CD4-positive, alpha-beta memory T cell (primary cell): ENCODE measurements around the gene TBC1D19. TPM values are rescaled to one million over a fixed set of nuclear protein-coding genes. Genes with fewer than 3 reads are reported as not detected.
"Not testable (repeated sequence)": the region's sequence is repeated elsewhere in the genome, so short reads cannot be mapped to it uniquely, and the experiment has no call there.

Experiments
- CTCF ChIA-PET: fragments of 350-600 bp; sonication (Branson Sonifier 250); formaldehyde crosslinking; loops from one replicate; lab custom pipeline; 2021; ENCODE audit warnings: inconsistent platforms; ENCODE audit not compliant: partially characterized antibody; lab: Charles Lee
- POLR2A ChIA-PET: fragments of 350-600 bp; sonication (Branson Sonifier 250); formaldehyde crosslinking; loops from one replicate; lab custom pipeline; 2021; ENCODE audit not compliant: partially characterized antibody; lab: Charles Lee
- DNase-seq, 5 donors: peaks; one replicate each; pipeline versions ENCODE4 v3.0.0 to v3.0.0-alpha.2; 2020 to 2022; ENCODE audit warnings: mixed read lengths in 1 of 5
- H3K27ac ChIP-seq: one replicate; pipeline ENCODE4 v1.7.0; 2013; ENCODE audit warnings: low read depth, low read length
- H3K27me3 ChIP-seq: 2 replicates; pipeline ENCODE4 v1.7.0; 2013; ENCODE audit warnings: mild to moderate bottlenecking, low read length, moderate library complexity; ENCODE audit not compliant: insufficient read depth
- H3K36me3 ChIP-seq: 2 replicates; pipeline ENCODE4 v1.7.0; 2013; ENCODE audit warnings: mild to moderate bottlenecking, low read length, moderate library complexity; ENCODE audit not compliant: insufficient read depth
- H3K4me1 ChIP-seq: 2 replicates; pipeline ENCODE4 v1.7.0; 2013; ENCODE audit warnings: mild to moderate bottlenecking, low read length, moderate library complexity; ENCODE audit not compliant: insufficient read depth
- H3K4me3 ChIP-seq, 2 donors: one replicate each; pipeline ENCODE4 v1.7.0; 2013; ENCODE audit warnings: low read length in 2 of 2, mild to moderate bottlenecking in 1 of 2
- H3K9me3 ChIP-seq, 2 donors: one replicate each; pipeline ENCODE4 v1.7.0; 2013; ENCODE audit warnings: low read length in 2 of 2, control low read depth in 1 of 2; ENCODE audit not compliant: control insufficient read depth in 1 of 2
- H3K27ac Mint-ChIP-seq, 7 donors: one replicate each; pipeline ENCODE4 v1.8.0; 2020 to 2021; ENCODE audit warnings: mixed read lengths in 7 of 7, mild to moderate bottlenecking in 6 of 7, inconsistent platforms in 3 of 7, moderate library complexity in 3 of 7
- H3K27me3 Mint-ChIP-seq, 2 donors: one replicate each; pipeline ENCODE4 v1.8.0; 2020 to 2021; ENCODE audit warnings: mixed read lengths in 2 of 2
- H3K36me3 Mint-ChIP-seq, 2 donors: one replicate each; pipeline ENCODE4 v1.8.0; 2020 to 2021; ENCODE audit warnings: mixed read lengths in 2 of 2, inconsistent platforms in 1 of 2, mild to moderate bottlenecking in 1 of 2
- H3K4me1 Mint-ChIP-seq, 4 donors: one replicate each; pipeline ENCODE4 v1.8.0; 2020 to 2021; ENCODE audit warnings: mixed read lengths in 4 of 4, mild to moderate bottlenecking in 1 of 4
- H3K4me3 Mint-ChIP-seq, 8 donors: one replicate each; pipeline ENCODE4 v1.8.0; 2020 to 2021; ENCODE audit warnings: mixed read lengths in 8 of 8, mild to moderate bottlenecking in 7 of 8, moderate library complexity in 6 of 8, inconsistent platforms in 3 of 8
- H3K9me3 Mint-ChIP-seq, 8 donors: one replicate each; pipeline ENCODE4 v1.8.0; 2020 to 2021; ENCODE audit warnings: mixed read lengths in 8 of 8, mild to moderate bottlenecking in 5 of 8, inconsistent platforms in 3 of 8, moderate library complexity in 1 of 8
- intact Hi-C: fragments of 100-400 bp; cut with micrococcal nuclease; formaldehyde crosslinking; loops from one replicate; pipeline ENCODE4 v1.15.1; 2023
- polyA plus RNA-seq, 2 donors: library from polyadenylated mRNA; unstranded; fragments of 300-500 nt; fragmentation: Illumina TruSeq; gene quantifications; one replicate each; pipeline ENCODE4 v1.2.3, GENCODE V29; 2021
- total RNA-seq, 2 experiments: library from RNA; stranded (reverse); gene quantifications; one replicate each; pipeline ENCODE4 v1.2.3, GENCODE V29; 2021

Gene TBC1D19
- total and polyA plus RNA-seq, 4 experiments from 2014 or later: 4.3 to 9.5 (median 6.3) TPM

GRCh38 chr4:26626658-26627057 is 42.8 kb downstream of the TBC1D19 start:
- H3K36me3 ChIP-seq, H3K9me3 ChIP-seq, H3K4me3 Mint-ChIP-seq, H3K4me1 ChIP-seq, H3K4me1 Mint-ChIP-seq, H3K27me3 ChIP-seq, H3K27me3 Mint-ChIP-seq, CTCF ChIA-PET, H3K27ac Mint-ChIP-seq, H3K9me3 Mint-ChIP-seq, H3K27ac ChIP-seq, H3K4me3 ChIP-seq, POLR2A ChIA-PET, DNase-seq, intact Hi-C loops: not testable (repeated sequence)
- peaks cover 21 to 46% of the 10 kb centered on the region in 2 donors for H3K36me3 Mint-ChIP-seq

DNA sequence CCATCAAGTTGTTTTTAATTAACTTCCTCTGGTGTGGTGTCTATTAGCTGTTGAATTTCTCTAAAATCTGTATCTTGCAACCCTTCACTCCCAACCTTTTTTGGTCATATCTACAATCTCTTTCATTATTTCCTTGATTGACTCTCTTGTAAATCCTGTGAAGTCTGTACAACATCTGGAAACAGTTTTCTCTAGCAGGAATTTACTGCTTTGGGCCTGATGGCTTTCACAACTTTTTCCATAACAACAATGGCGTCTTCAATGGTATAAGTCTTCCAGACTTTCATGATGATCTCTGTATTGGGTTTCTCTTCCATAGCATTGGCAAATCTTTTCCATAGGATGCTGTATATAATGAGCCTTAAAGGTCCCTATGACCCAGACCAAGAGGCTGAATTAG is 49.0 kb downstream of the TBC1D19 start:
- Mint-ChIP-seq H3K4me3 (no peak overlapping the region), H3K9me3 (peaks cover 0 to 6% (median 0%) of the 10 kb centered on the region in 8 donors), H3K27ac (no peak overlapping the region), H3K4me1 (no peaks in the 10 kb centered on the region), H3K27me3 (no peaks in the 10 kb centered on the region), H3K36me3 (peaks cover 34 to 50% of the 10 kb centered on the region in 2 donors)
- peaks cover 3% of the 10 kb centered on the region for H3K36me3 ChIP-seq
- no peak overlapping the region for H3K4me3 ChIP-seq
- H3K9me3 ChIP-seq: no peaks in the 10 kb centered on the region
- no peaks in the 10 kb centered on the region for H3K4me1 ChIP-seq
- no peaks in the 10 kb centered on the region for H3K27me3 ChIP-seq
- DNase-seq: no peak
- POLR2A ChIA-PET: no interaction called here
- CTCF ChIA-PET: no interaction called here
- H3K27ac ChIP-seq: no peak overlapping the region
- intact Hi-C loops: no loop called here

GRCh38 chr4:26634237-26634636 is 50.4 kb downstream of the TBC1D19 start:
- DNase-seq: no peak
- Histone ChIP-seq H3K4me1 (no peaks in the 10 kb centered on the region), H3K27ac (no peak overlapping the region), H3K27me3 (no peaks in the 10 kb centered on the region), H3K9me3 (no peaks in the 10 kb centered on the region), H3K36me3 (peaks cover 4% of the 10 kb centered on the region), H3K4me3 (no peak overlapping the region)
- no peaks in the 10 kb centered on the region for H3K27me3 Mint-ChIP-seq
- POLR2A ChIA-PET: no interaction called here
- H3K9me3 Mint-ChIP-seq: no peaks in the 10 kb centered on the region
- CTCF ChIA-PET: no interaction called here
- intact Hi-C loops: no loop called here
- no peak overlapping the region for H3K4me3 Mint-ChIP-seq
- no peaks in the 10 kb centered on the region for H3K4me1 Mint-ChIP-seq
- peaks cover 32 to 50% of the 10 kb centered on the region in 2 donors for H3K36me3 Mint-ChIP-seq
- H3K27ac Mint-ChIP-seq: no peak overlapping the region

DNA sequence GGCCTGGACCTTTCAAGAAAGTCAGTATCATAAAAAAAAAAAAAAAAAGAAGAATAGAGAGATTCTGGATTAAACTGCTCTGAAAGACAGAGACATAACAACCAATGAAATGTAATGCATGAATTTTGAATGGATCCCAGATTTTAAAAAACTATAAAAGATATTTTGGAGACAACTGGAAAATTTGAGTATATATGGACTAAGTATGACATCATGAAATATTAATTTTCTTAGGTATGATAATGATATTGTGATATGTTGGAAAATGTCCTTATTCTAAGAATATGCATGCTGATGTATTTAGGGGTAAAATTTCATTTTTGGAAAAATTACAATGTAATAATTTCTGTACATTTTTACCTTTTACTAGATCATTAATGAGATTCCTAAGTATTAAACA is 52.6 kb downstream of the TBC1D19 start:
- Mint-ChIP-seq H3K27me3 (no peaks in the 10 kb centered on the region), H3K36me3 (peaks cover 30 to 46% of the 10 kb centered on the region in 2 donors), H3K4me3 (no peak overlapping the region), H3K27ac (no peak overlapping the region), H3K9me3 (peaks cover 0 to 1% (median 0%) of the 10 kb centered on the region in 8 donors), H3K4me1 (no peaks in the 10 kb centered on the region)
- H3K4me1 ChIP-seq: no peaks in the 10 kb centered on the region
- no peak overlapping the region for H3K4me3 ChIP-seq
- no peaks in the 10 kb centered on the region for H3K27me3 ChIP-seq
- ChIA-PET POLR2A (interaction anchor here (1.2 kb wide), 1 partner anchor 52 kb away, joined by 3 read pairs; no protein-coding TSS in a partner anchor), CTCF (no interaction called here)
- H3K36me3 ChIP-seq: peaks cover 4% of the 10 kb centered on the region
- H3K27ac ChIP-seq: no peak overlapping the region
- intact Hi-C loops: no loop called here
- no peak for DNase-seq
- no peaks in the 10 kb centered on the region for H3K9me3 ChIP-seq

GRCh38 chr4:26640639-26641038 is 56.8 kb downstream of the TBC1D19 start:
- H3K27me3 Mint-ChIP-seq, DNase-seq, POLR2A ChIA-PET, H3K4me3 ChIP-seq, H3K27ac Mint-ChIP-seq, H3K4me1 Mint-ChIP-seq, H3K9me3 ChIP-seq, H3K4me1 ChIP-seq, CTCF ChIA-PET, H3K36me3 ChIP-seq, H3K4me3 Mint-ChIP-seq, H3K27me3 ChIP-seq, intact Hi-C loops, H3K27ac ChIP-seq: not testable (repeated sequence)
- peaks cover 30 to 50% of the 10 kb centered on the region in 2 donors for H3K36me3 Mint-ChIP-seq
- H3K9me3 Mint-ChIP-seq: peaks cover 0 to 12% (median 2%) of the 10 kb centered on the region in 8 donors

- peaks cover 23 to 48% of the 10 kb centered on the region in 2 donors for H3K36me3 Mint-ChIP-seq
- H3K9me3 Mint-ChIP-seq: peaks cover 0 to 12% (median 3%) of the 10 kb centered on the region in 8 donors
- peaks cover 0 to 4% (median 0%) of the 10 kb centered on the region in 4 donors for H3K4me1 Mint-ChIP-seq
- Histone ChIP-seq H3K9me3 (no peaks in the 10 kb centered on the region), H3K4me3 (no peak overlapping the region), H3K27me3 (no peaks in the 10 kb centered on the region), H3K27ac (no peak overlapping the region), H3K36me3 (no peaks in the 10 kb centered on the region), H3K4me1 (no peaks in the 10 kb centered on the region)
- ChIA-PET CTCF (interaction anchor here (1.1 kb wide), 1 partner anchor 9 kb away, joined by 3 read pairs; no protein-coding TSS in a partner anchor), POLR2A (no interaction called here)
- H3K27ac Mint-ChIP-seq: peak overlapping the region in 4 of 7 donors; percentile 5 to 69 (median 34)
- intact Hi-C loops: no loop called here
- no peak overlapping the region for H3K4me3 Mint-ChIP-seq
- no peak for DNase-seq
- H3K27me3 Mint-ChIP-seq: no peaks in the 10 kb centered on the region
Observed at GRCh38 chr4:26647523-26648224, 63.8 kb downstream of the TBC1D19 start.

GRCh38 chr4:26648260-26648659 is 64.4 kb downstream of the TBC1D19 start:
- no peak overlapping the region for H3K27ac Mint-ChIP-seq
- H3K4me3 ChIP-seq: no peak overlapping the region
- H3K4me3 Mint-ChIP-seq: no peak overlapping the region
- H3K27me3 ChIP-seq: no peaks in the 10 kb centered on the region
- POLR2A ChIA-PET: no interaction called here
- H3K9me3 Mint-ChIP-seq: peaks cover 0 to 13% (median 3%) of the 10 kb centered on the region in 8 donors
- no peaks in the 10 kb centered on the region for H3K9me3 ChIP-seq
- DNase-seq: no peak
- H3K27me3 Mint-ChIP-seq: no peaks in the 10 kb centered on the region
- no peaks in the 10 kb centered on the region for H3K36me3 ChIP-seq
- H3K4me1 Mint-ChIP-seq: peaks cover 0 to 4% (median 0%) of the 10 kb centered on the region in 4 donors
- intact Hi-C loops: no loop called here
- no peak overlapping the region for H3K27ac ChIP-seq
- H3K4me1 ChIP-seq: no peaks in the 10 kb centered on the region
- H3K36me3 Mint-ChIP-seq: peaks cover 23 to 48% of the 10 kb centered on the region in 2 donors
- CTCF ChIA-PET: interaction anchor here (1.1 kb wide), 1 partner anchor 10 kb away, joined by 3 read pairs; no protein-coding TSS in a partner anchor
